ENCODE measurements around the gene NBPF11.
"Not testable (repeated sequence)": the region's sequence is repeated elsewhere in the genome, so short reads cannot be mapped to it uniquely, and the experiment has no call there.

GRCh38 chr1:148175414-148175813 is 23.3 kb upstream of the NBPF11 start:
- not testable (repeated sequence) for TF ChIP-seq CTCF (IDR thresholded peaks at IDR 0.05); USF2 (IDR thresholded peaks at IDR 0.05); RNF2 (IDR thresholded peaks at IDR 0.05; ENCODE audit: borderline replicate concordance, low read depth); RAD21 (conservative IDR thresholded peaks at IDR 0.05 in 1 of 2, IDR thresholded peaks at IDR 0.05 in 1 of 2); EP300 (IDR thresholded peaks at IDR 0.05); ZSCAN20 (CRISPR knock-in tag; IDR thresholded peaks at IDR 0.05); ZC3H11A (IDR thresholded peaks at IDR 0.05); REST (IDR thresholded peaks at IDR 0.05); HOXB5 (CRISPR knock-in tag; IDR thresholded peaks at IDR 0.05); RFX5 (IDR thresholded peaks at IDR 0.05)
